Fibroblast of mammary gland (primary cell): ENCODE measurements around the gene TOX3.

Source experiments
- DNase-seq: peaks from one replicate; pipeline ENCODE4 v3.0.0-alpha.2; 2010; ENCODE audit warnings: low read depth
- H3K4me3 ChIP-seq: 2 replicates; pipeline ENCODE4 v1.5.1; 2011; ENCODE audit warnings: low read depth, mild to moderate bottlenecking, low read length, moderate library complexity; ENCODE audit not compliant: control insufficient read depth
- CTCF ChIP-seq: conservative IDR thresholded peaks from 2 replicates; pipeline ENCODE4 v1.5.1; 2011; ENCODE audit warnings: low read depth, low read length, inconsistent platforms; ENCODE audit not compliant: control insufficient read depth, insufficient read depth

TOX3 gene

GRCh38 chr16:52547834-52548215 lies 882 bp upstream of the TOX3 start:
- TF ChIP-seq CTCF: no peak
- H3K4me3 ChIP-seq: no peak overlapping the region
- no peak for DNase-seq

- DNase-seq: no peak
- no peak overlapping the region for H3K4me3 ChIP-seq
- TF ChIP-seq CTCF: no peak
Measured at GRCh38 chr16:52546291-52547003, 496 bp downstream of the TOX3 start.

GRCh38 chr16:52545898-52546266 lies 1.1 kb downstream of the TOX3 start:
- H3K4me3 ChIP-seq: no peak overlapping the region
- no peak for DNase-seq
- no peak for TF ChIP-seq CTCF

GRCh38 chr16:52545222-52545897 lies 1.6 kb downstream of the TOX3 start:
- H3K4me3 ChIP-seq: no peak overlapping the region
- DNase-seq: no peak
- TF ChIP-seq CTCF: no peak

GRCh38 chr16:52544703-52545102 lies 2.2 kb downstream of the TOX3 start:
- H3K4me3 ChIP-seq: no peak overlapping the region
- no peak for TF ChIP-seq CTCF
- no peak for DNase-seq

- no peak for DNase-seq
- TF ChIP-seq CTCF: no peak
- no peak overlapping the region for H3K4me3 ChIP-seq
Measured at GRCh38 chr16:52543654-52544053, 3.3 kb downstream of the TOX3 start.
